HG02623 (cell line): Measurements from ENCODE around the gene ZNFX1.
A peak's percentile ranks its signal among the peaks of the same experiment; 100 is the strongest.
"Not testable (repeated sequence)": the region's sequence is repeated elsewhere in the genome, so short reads cannot be mapped to it uniquely, and the experiment has no call there.

Experiments
- ATAC-seq: cut with Tn5 transposase; IDR thresholded peaks from one replicate; pipeline ENCODE4 v1.9.1; 2021; ENCODE audit warnings: moderate library complexity; ENCODE audit not compliant: unreplicated experiment

The ZNFX1 gene

GRCh38 chr20:49252556-49253350 is 25.1 kb downstream of the ZNFX1 start:
- no peak for ATAC-seq

DNA sequence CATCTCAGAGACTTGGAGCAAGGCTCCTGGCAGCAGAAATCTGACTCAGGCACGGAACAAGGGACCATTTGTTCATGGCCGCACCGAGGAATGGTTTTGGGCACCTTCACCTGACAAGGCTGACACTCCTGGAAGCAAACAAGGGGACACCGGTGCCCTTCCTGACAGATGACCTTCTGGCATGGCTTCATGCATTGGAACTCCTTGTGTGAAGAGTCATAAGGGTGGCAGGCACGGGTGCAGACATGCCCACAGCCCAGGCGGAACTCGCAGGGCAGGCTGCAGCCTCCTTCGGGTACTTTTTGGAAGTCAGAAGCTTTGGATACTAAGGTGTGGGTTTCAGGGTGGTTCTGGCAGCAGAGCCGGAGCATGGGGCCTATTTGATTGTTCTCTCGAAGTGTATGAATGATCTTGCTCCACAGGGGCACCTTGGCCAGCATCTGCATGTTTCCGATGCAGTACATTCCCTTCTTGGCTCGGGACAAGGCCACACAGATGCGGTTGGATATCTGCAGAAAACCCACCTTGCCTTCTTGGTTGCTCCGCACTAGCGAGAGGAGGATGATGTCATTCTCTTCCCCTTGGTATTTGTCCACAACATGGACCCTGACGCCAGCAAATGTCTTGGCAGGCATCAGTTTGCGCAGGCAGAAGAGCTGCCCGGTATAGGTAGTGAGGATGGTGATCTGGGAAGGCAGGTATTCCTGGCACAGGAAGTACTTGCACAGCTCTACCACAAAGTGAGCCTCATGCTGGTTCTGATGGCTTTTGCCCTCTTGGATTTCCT is 28.8 kb downstream of the ZNFX1 start:
- no peak for ATAC-seq

DNA sequence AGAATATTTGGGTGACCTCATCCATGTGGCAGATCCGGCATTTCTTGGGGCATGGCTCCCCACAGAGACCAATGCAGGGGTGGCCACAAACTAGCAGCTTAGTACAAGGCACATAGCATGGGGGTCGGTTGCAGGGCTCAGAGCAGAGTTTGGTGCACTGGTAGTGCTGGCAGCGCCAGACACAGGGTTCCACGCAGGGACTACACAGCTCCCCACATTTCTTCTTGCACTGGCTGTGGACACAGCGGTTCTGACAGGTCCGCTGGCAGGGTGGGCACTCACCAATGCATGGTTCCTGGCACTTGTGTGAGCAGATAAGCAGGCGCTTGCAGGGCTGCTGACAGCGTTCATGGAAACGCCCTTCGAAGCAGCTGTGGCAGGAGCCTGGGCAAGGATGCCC is 29.6 kb downstream of the ZNFX1 start:
- no peak for ATAC-seq

- ATAC-seq = no peak
These were observed 30.1 kb downstream of the ZNFX1 start for GRCh38 chr20:49247792-49248191.

DNA sequence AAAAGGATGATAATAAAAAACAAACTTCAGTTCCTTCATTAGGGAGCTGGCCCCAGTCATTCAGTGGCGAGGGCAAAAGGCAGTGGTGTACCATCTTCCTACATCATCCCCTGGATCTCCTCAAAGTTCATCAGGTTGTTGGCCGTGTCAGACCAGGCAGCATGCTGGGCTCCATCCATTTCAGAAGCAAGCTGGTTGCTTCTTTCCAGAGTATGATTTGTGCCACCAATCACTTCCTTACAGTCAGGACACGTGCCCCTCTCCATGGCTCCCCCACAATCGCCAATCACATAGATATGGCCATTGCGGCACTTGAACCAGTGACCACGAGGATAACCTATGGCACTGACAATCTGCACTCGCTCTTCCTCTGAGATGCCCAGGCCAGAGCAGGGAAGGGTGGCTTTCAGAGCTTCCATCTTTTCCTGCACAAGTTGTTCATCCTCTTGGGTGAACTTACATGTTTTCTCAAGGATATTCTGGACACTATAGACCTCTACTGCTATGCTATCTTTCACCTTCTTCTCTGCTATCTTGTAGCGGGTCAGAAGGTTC is 30.6 kb downstream of the ZNFX1 start:
- no peak for ATAC-seq

DNA sequence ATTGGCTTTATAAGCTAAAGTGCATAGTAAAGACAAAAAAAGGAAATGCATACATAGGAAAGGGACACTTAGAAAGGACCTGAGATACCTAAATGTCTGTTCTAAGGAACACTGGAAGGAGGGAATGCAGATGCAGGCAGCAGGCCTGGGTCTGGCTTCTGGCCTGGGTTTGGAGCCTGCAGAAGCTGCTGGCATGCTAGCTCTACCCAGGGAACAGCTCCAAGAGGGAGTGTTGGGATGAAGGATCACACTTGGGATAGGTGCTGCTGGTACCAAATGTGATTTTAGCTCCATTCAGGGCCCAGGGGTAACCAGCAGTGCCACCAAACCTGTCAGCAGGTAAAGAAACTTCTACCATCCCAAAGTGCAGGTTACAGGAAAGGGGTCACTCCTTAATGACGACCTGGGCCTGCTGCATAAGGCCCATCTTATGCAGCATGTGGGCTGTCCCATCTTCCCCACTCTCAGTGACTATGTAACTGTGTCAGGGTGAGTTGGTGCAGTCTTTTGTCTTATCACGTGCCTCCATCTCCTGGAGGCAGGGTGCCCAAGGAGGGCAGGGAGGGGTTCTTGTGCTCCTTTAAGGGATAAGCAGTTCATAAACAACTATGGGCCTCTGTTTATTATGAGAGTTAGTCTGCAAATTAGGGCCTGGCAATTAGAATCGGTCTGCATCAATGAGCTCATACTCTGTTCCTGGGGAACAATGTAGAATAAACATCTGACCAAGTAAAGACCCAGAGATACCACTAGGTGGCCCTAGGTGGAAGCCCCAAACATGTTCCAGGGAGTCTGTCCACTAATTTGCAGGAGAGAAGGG is 31.7 kb downstream of the ZNFX1 start:
- no peak for ATAC-seq

- ATAC-seq = no peak
These were observed 40.3 kb downstream of the ZNFX1 start for GRCh38 chr20:49237531-49237930.

- no peak for ATAC-seq
These were observed 41.6 kb downstream of the ZNFX1 start for GRCh38 chr20:49236301-49236700.

DNA sequence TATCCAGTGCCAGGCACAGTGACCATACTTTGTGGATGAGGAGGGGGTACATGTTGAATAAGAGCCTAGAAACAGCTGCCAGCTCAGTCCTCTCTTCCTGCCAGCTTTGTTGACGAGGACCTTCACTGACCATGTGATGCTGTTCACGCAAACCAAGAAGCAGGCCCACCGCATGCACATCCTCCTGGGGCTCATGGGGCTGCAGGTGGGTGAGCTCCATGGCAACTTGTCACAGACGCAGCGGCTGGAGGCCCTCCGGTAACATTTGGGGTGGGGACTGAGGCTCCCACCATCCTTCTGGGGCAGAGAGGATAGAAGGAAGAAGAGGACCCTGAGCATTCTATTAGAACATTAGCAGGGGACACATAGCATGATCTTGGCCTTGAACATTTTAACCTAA is 43.0 kb downstream of the ZNFX1 start:
- no peak for ATAC-seq

GRCh38 chr20:49233226-49233625 is 44.6 kb downstream of the ZNFX1 start:
- no peak for ATAC-seq

- ATAC-seq = no peak
These were observed 46.4 kb downstream of the ZNFX1 start for GRCh38 chr20:49231471-49231870.

GRCh38 chr20:49230561-49231133 is 47.2 kb downstream of the ZNFX1 start:
- ATAC-seq = no peak

- ATAC-seq = no peak
These were observed 47.8 kb downstream of the ZNFX1 start for GRCh38 chr20:49230021-49230420.

DNA sequence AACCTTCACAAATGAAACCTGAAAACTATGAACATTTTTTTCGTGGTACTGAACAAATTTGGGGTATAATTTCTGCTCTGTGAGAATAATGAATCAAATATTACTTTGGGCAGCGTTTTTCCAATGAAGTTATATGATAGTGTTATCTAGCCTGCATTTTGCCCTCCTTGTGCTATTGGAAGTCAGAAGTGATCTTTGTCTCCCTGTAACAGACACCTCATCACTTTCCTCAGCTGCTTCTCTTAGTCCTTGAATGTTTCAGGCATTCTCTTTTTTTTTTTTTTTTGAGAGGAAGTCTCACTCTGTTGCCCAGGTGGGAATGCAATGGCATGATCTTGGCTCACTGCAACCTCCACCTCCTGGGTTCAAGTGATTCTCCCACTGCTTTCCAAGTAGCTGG is 48.5 kb downstream of the ZNFX1 start:
- ATAC-seq = no peak

- ATAC-seq = no peak
These were observed 49.2 kb downstream of the ZNFX1 start for GRCh38 chr20:49228676-49229075.

DNA sequence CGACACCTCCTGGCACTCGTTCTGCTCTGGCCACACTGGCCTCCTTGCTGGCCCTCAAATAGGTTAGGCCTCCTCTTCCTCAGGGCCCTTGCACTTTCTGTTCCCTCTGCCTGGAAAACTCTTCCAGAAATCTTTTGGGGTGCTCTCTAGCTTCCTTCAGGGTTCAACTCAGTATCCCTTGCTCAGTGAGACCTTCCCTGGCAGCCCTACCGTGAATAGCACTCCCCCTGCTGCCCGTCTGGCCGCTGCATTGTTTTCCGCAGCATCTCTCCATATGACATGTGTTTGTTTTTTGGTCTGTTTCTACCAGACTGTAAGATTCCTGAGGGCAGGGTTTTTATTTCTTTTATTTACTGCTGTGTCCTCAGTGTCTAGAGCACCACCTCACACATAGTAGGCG is 52.0 kb downstream of the ZNFX1 start:
- ATAC-seq = no peak

DNA sequence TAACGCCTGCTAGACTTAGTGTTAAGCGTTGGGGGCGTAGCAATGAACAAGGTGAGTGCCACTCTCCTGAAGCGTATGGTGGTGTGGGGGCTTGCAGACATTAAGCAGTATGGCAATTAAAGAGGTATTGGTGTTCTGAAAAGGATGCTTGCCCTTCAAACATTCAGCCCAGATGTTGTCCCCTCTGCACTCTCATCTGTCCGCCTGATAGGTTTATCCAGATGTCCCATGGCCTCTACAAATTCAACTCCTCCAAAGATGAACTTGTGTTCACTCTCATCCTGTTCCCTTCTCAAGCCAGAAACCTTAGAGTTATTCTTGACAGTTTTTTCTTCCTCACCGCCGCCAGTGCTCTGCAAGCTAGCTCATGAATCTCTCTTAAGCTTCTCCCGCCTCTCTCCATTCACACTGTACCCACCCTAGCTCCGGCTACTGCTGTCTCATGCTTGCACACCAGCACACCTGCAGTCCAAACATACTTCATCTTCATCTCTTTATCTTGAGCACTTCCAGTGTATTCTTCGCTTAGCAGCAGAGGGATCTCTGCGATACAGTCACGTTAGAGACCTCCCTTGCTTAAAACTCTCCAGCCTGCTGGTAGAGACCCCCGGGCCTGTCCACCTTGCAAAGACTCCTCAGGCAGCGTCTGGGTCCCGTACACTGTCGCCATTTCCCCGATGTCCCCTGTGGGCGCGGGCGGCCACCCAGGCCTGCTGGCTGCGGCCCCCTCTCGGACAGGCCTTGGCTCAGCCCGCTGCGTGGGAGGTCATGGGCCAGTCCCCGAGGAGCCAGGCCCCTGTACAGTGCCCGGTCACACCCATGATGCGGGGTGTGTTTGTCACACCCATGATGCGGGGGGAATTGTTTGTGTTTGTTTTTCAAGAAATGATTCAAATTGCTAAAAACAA is 57.7 kb downstream of the ZNFX1 start:
- no peak for ATAC-seq

GRCh38 chr20:49219091-49219923 is 58.5 kb downstream of the ZNFX1 start, which contains the start of gene DDX27:
Gene DDX27, plus strand, starts transcription at chr20:49219416. Its CDS starts 33 bp downstream, at chr20:49219449.
- peak; percentile 88 for ATAC-seq

- ATAC-seq = not testable (repeated sequence)
These were observed 59.1 kb downstream of the ZNFX1 start for GRCh38 chr20:49218739-49219090.
